DND-41 (cell line): Measurements from ENCODE around the gene ELF1.

Experiments
- ATAC-seq: fragments of 200-7000 bp; cut with Tn5 transposase; 3 replicates; pipeline ENCODE4 v1.9.1; 2021; ENCODE audit warnings: low read depth; ENCODE audit not compliant: insufficient read depth
- DNase-seq: peaks from one replicate; pipeline ENCODE4 v3.0.0-alpha.2; 2020
- H2AFZ ChIP-seq: 2 replicates; pipeline ENCODE4 v1.6.0; 2012; ENCODE audit warnings: low read depth, low read length
- H3K27ac ChIP-seq: 2 replicates; pipeline ENCODE4 v1.5.1; 2012; ENCODE audit warnings: low read length, inconsistent platforms
- H3K27me3 ChIP-seq: fragments of 200-600 bp; sonication (generic); 2 replicates; pipeline ENCODE4 v1.6.0; 2012; ENCODE audit warnings: low read length, mild to moderate bottlenecking, inconsistent platforms; ENCODE audit not compliant: insufficient read depth, poor library complexity
- H3K36me3 ChIP-seq: 2 replicates; pipeline ENCODE4 v1.5.1; 2012; ENCODE audit warnings: low read length, inconsistent platforms; ENCODE audit not compliant: insufficient read depth
- H3K4me1 ChIP-seq: 2 replicates; pipeline ENCODE4 v1.5.1; 2012; ENCODE audit warnings: mild to moderate bottlenecking, low read length; ENCODE audit not compliant: insufficient read depth
- H3K4me2 ChIP-seq: 2 replicates; pipeline ENCODE4 v1.6.0; 2012; ENCODE audit warnings: mild to moderate bottlenecking, moderate library complexity, low read length, inconsistent platforms; ENCODE audit not compliant: insufficient read depth
- H3K4me3 ChIP-seq, 2 experiments: fragments of 200-600 bp in 1 of 2; shearing (Covaris generic) in 1 of 2; 2 replicates each; pipeline ENCODE4 v1.5.1; 2012 to 2016; ENCODE audit warnings: inconsistent platforms in 2 of 2, low read length in 2 of 2, mild to moderate bottlenecking in 2 of 2, low read depth in 1 of 2, moderate library complexity in 1 of 2
- H3K79me2 ChIP-seq: 2 replicates; pipeline ENCODE4 v1.6.0; 2012; ENCODE audit warnings: low read length, inconsistent platforms; ENCODE audit not compliant: insufficient read depth
- H3K9ac ChIP-seq: 2 replicates; pipeline ENCODE4 v1.6.0; 2012; ENCODE audit warnings: low read depth, mild to moderate bottlenecking, inconsistent platforms, low read length, moderate library complexity
- H3K9me3 ChIP-seq: 2 replicates; pipeline ENCODE4 v1.5.1; 2012; ENCODE audit warnings: low read length, moderate library complexity, mild to moderate bottlenecking, inconsistent platforms; ENCODE audit not compliant: insufficient read depth, severe bottlenecking
- H4K20me1 ChIP-seq: 2 replicates; pipeline ENCODE4 v1.6.0; 2012; ENCODE audit warnings: low read length; ENCODE audit not compliant: insufficient read depth
- CTCF ChIP-seq: IDR thresholded peaks from 2 replicates; pipeline ENCODE4 v1.5.1; 2012; ENCODE audit warnings: borderline replicate concordance, low read length, moderate library complexity, mild to moderate bottlenecking; ENCODE audit not compliant: poor library complexity, severe bottlenecking; ENCODE audit errors: extremely low read depth
- EZH2 ChIP-seq: IDR thresholded peaks from 3 replicates; pipeline ENCODE4 v1.6.1; 2012; ENCODE audit warnings: borderline replicate concordance, low read depth, mild to moderate bottlenecking, moderate library complexity, low read length, inconsistent platforms; ENCODE audit not compliant: severe bottlenecking

Gene ELF1

GRCh38 chr13:41005704-41006103 lies 13.4 kb downstream of the ELF1 start:
- no peak for ATAC-seq
- peak overlapping the region in 1 of 2 experiments; percentile 34; a peak in 2 of 4 replicates for H3K4me3 ChIP-seq
- peaks cover 8% of the 10 kb centered on the region; the same call in 1 of the 2 replicates for H3K36me3 ChIP-seq
- H3K4me2 ChIP-seq = peak overlapping the region; percentile 66
- no peaks in the 10 kb centered on the region for H4K20me1 ChIP-seq
- H3K79me2 ChIP-seq = peaks cover 91% of the 10 kb centered on the region
- H3K27ac ChIP-seq = peak overlapping the region; percentile 86
- peaks cover 88% of the 10 kb centered on the region for H3K4me1 ChIP-seq
- no peak overlapping the region for H2AFZ ChIP-seq
- H3K27me3 ChIP-seq = no peaks in the 10 kb centered on the region
- H3K9ac ChIP-seq = peak overlapping the region; percentile 45
- no peaks in the 10 kb centered on the region for H3K9me3 ChIP-seq
- TF ChIP-seq EZH2 = no peak
- no peak for TF ChIP-seq CTCF
- no peak for DNase-seq

- Histone ChIP-seq H3K9ac (peak overlapping the region; percentile 45), H3K4me2 (peak overlapping the region; percentile 66), H3K4me3 (peak overlapping the region in 1 of 2 experiments; percentile 34; a peak in 2 of 4 replicates), H4K20me1 (no peaks in the 10 kb centered on the region), H2AFZ (no peak overlapping the region), H3K79me2 (peaks cover 91% of the 10 kb centered on the region), H3K27ac (peak overlapping the region; percentile 86), H3K27me3 (no peaks in the 10 kb centered on the region), H3K36me3 (peaks cover 12% of the 10 kb centered on the region), H3K9me3 (no peaks in the 10 kb centered on the region), H3K4me1 (peaks cover 90% of the 10 kb centered on the region)
- TF ChIP-seq EZH2 = no peak
- TF ChIP-seq CTCF = peak; percentile 26
- DNase-seq (peak; percentile 67), ATAC-seq (peak; percentile 87)
These were observed 14.0 kb downstream of the ELF1 start for GRCh38 chr13:41004875-41005693.

GRCh38 chr13:41002606-41003005 lies 16.5 kb downstream of the ELF1 start:
- Histone ChIP-seq H3K79me2 (peaks cover 91% of the 10 kb centered on the region), H3K4me1 (peaks cover 90% of the 10 kb centered on the region), H3K27ac (peak overlapping the region; percentile 86), H3K9ac (peak overlapping the region; percentile 45; the same call in 1 of the 2 replicates), H4K20me1 (no peaks in the 10 kb centered on the region), H3K4me3 (no peak overlapping the region), H3K4me2 (peak overlapping the region; percentile 31; the same call in 1 of the 2 replicates), H2AFZ (no peak overlapping the region), H3K27me3 (no peaks in the 10 kb centered on the region), H3K36me3 (peaks cover 30% of the 10 kb centered on the region), H3K9me3 (no peaks in the 10 kb centered on the region)
- no peak for ATAC-seq
- TF ChIP-seq CTCF = no peak
- no peak for TF ChIP-seq EZH2
- DNase-seq = no peak
